CD14-positive monocyte (primary cell): Measurements from ENCODE around the gene PPP1R13B. TPM values are rescaled to one million over a fixed set of nuclear protein-coding genes. Genes with fewer than 3 reads are reported as not detected.

ENCODE experiments used
- DNase-seq, 3 donors: peaks; one replicate each; pipeline ENCODE4 v3.0.0-alpha.2; 2011 to 2022
- H2AFZ ChIP-seq: 2 replicates; pipeline ENCODE4 v1.6.0; 2012; ENCODE audit warnings: mild to moderate bottlenecking, low read depth, low read length, inconsistent platforms; ENCODE audit not compliant: insufficient read depth, poor library complexity, severe bottlenecking
- H3K27ac ChIP-seq, 2 donors: 1 replicate in 1 of 2; 2 replicates in 1 of 2; pipeline ENCODE4 v1.5.1; 2012 to 2013; ENCODE audit warnings: low read length in 2 of 2, control low read depth in 1 of 2, inconsistent platforms in 1 of 2, low read depth in 1 of 2, mild to moderate bottlenecking in 1 of 2
- H3K27me3 ChIP-seq, 2 donors: one replicate each; pipeline versions ENCODE4 v1.6.0 to v1.6.1; 2011 to 2013; ENCODE audit warnings: low read length in 2 of 2; ENCODE audit not compliant: control insufficient read depth in 2 of 2, insufficient read depth in 2 of 2
- H3K36me3 ChIP-seq, 2 donors: replicated peaks in 1 of 2; 1 replicate in 1 of 2; 2 replicates in 1 of 2; pipeline versions ENCODE4 v1.5.1 to v1.6.1; 2012 to 2013; ENCODE audit warnings: low read length in 2 of 2, control low read depth in 1 of 2, inconsistent platforms in 1 of 2, mild to moderate bottlenecking in 1 of 2; ENCODE audit not compliant: insufficient read depth in 2 of 2, control insufficient read depth in 1 of 2
- H3K4me1 ChIP-seq, 2 donors: 1 replicate in 1 of 2; 2 replicates in 1 of 2; pipeline versions ENCODE4 v1.5.1 to v1.6.1; 2012 to 2013; ENCODE audit warnings: low read length in 2 of 2, control low read depth in 1 of 2, inconsistent platforms in 1 of 2, mild to moderate bottlenecking in 1 of 2, moderate library complexity in 1 of 2; ENCODE audit not compliant: insufficient read depth in 2 of 2, control insufficient read depth in 1 of 2
- H3K4me2 ChIP-seq: replicated peaks from 2 replicates; pipeline ENCODE3; 2012; ENCODE audit warnings: low read length, moderate library complexity, mild to moderate bottlenecking; ENCODE audit not compliant: poor library complexity, severe bottlenecking; ENCODE audit errors: extremely low read depth
- H3K4me3 ChIP-seq, 3 experiments: fragments of 200-600 bp in 1 of 3; sonication (generic) in 1 of 3; replicated peaks in 1 of 3; 1 replicate in 2 of 3; 2 replicates in 1 of 3; pipeline ENCODE4 v1.5.1; 2011 to 2013; ENCODE audit warnings: low read length in 3 of 3, mild to moderate bottlenecking in 3 of 3, control low read depth in 2 of 3, low read depth in 2 of 3, inconsistent platforms in 1 of 3, moderate library complexity in 1 of 3
- H3K79me2 ChIP-seq: 2 replicates; pipeline ENCODE4 v1.6.0; 2012; ENCODE audit warnings: mild to moderate bottlenecking, control low read depth, inconsistent platforms, low read length, moderate library complexity; ENCODE audit not compliant: insufficient read depth
- H3K9ac ChIP-seq: 2 replicates; pipeline ENCODE4 v1.6.0; 2017; ENCODE audit warnings: low read length, mild to moderate bottlenecking; ENCODE audit not compliant: insufficient read depth, poor library complexity, severe bottlenecking
- H3K9me3 ChIP-seq, 2 donors: replicated peaks in 1 of 2; 1 replicate in 1 of 2; 2 replicates in 1 of 2; pipeline versions ENCODE4 v1.5.1 to v1.6.1; 2012 to 2013; ENCODE audit warnings: low read length in 2 of 2, control low read depth in 1 of 2; ENCODE audit not compliant: control insufficient read depth in 1 of 2, insufficient read depth in 1 of 2
- H4K20me1 ChIP-seq: 2 replicates; pipeline ENCODE4 v1.6.0; 2012; ENCODE audit warnings: mild to moderate bottlenecking, low read length, control low read depth, moderate library complexity; ENCODE audit not compliant: insufficient read depth
- H3K27ac Mint-ChIP-seq, 7 donors: one replicate each; pipeline ENCODE4 v1.8.0; 2020; ENCODE audit warnings: mild to moderate bottlenecking in 7 of 7, mixed read lengths in 7 of 7, moderate library complexity in 6 of 7, inconsistent platforms in 2 of 7
- H3K27me3 Mint-ChIP-seq, 3 donors: one replicate each; pipeline ENCODE4 v1.8.0; 2021 to 2022; ENCODE audit warnings: low read depth in 3 of 3, mild to moderate bottlenecking in 3 of 3, mixed read lengths in 3 of 3, moderate library complexity in 3 of 3, inconsistent platforms in 1 of 3
- H3K36me3 Mint-ChIP-seq, 2 donors: one replicate each; pipeline ENCODE4 v1.8.0; 2020; ENCODE audit warnings: mixed read lengths in 2 of 2, inconsistent platforms in 1 of 2, mild to moderate bottlenecking in 1 of 2
- H3K4me1 Mint-ChIP-seq: one replicate; pipeline ENCODE4 v1.8.0; 2020; ENCODE audit warnings: mild to moderate bottlenecking, mixed read lengths
- H3K4me3 Mint-ChIP-seq, 2 donors: one replicate each; pipeline ENCODE4 v1.8.0; 2020; ENCODE audit warnings: mild to moderate bottlenecking in 2 of 2, mixed read lengths in 2 of 2, moderate library complexity in 1 of 2
- H3K9me3 Mint-ChIP-seq, 7 donors: one replicate each; pipeline ENCODE4 v1.8.0; 2020 to 2022; ENCODE audit warnings: mixed read lengths in 7 of 7, mild to moderate bottlenecking in 6 of 7, moderate library complexity in 6 of 7, inconsistent platforms in 2 of 7
- CTCF ChIP-seq: fragments of 200-600 bp; IDR thresholded peaks from one replicate; pipeline ENCODE4 v1.8.0; 2022; ENCODE audit warnings: antibody characterized with exemption, mild to moderate bottlenecking
- WGBS: methylation state at CpG from one replicate; pipeline ENCODE4 v1.1.5; 2013; ENCODE audit warnings: missing lambda C conversion rate; ENCODE audit not compliant: insufficient coverage; 5-methylcytosine and 5-hydroxymethylcytosine counted together
- intact Hi-C, 2 donors: fragments of 100-400 bp; cut with micrococcal nuclease; formaldehyde crosslinking; loops; one replicate each; pipeline versions ENCODE4 v1.15.0 to v1.15.1; 2023
- polyA plus RNA-seq, 3 donors: library from polyadenylated mRNA; depleted of rRNA in 1 of 3; unstranded in 2 of 3; stranded (reverse) in 1 of 3; fragments of 300-500 nt in 2 of 3; fragments of >200 nt in 1 of 3; fragmentation: Illumina TruSeq in 2 of 3; gene quantifications; 1 replicate in 2 of 3; 2 replicates in 1 of 3; pipeline ENCODE4 v1.2.3, GENCODE V29; 2012 to 2021

The PPP1R13B gene
- polyA plus RNA-seq, 3 donors = 0.48 to 1.1 (median 0.99) TPM

- Histone ChIP-seq H3K36me3 (peaks cover 0 to 4% of the 10 kb centered on the region in 2 donors), H3K9ac (no peak overlapping the region), H3K27ac (no peak overlapping the region), H3K4me3 (no peak overlapping the region), H3K79me2 (peaks cover 32% of the 10 kb centered on the region), H3K4me1 (peaks cover 10 to 15% of the 10 kb centered on the region in 2 donors), H3K9me3 (no peaks in the 10 kb centered on the region), H2AFZ (no peak overlapping the region), H3K27me3 (no peaks in the 10 kb centered on the region), H3K4me2 (no peak overlapping the region), H4K20me1 (peaks cover 52% of the 10 kb centered on the region)
- intact Hi-C loops = loop anchor here in 1 of 2 donors (5.0 kb wide), 1 partner anchor 92 kb away; the partner anchor contains the start of gene KLC1
- no peak for TF ChIP-seq CTCF
- Mint-ChIP-seq H3K9me3 (no peaks in the 10 kb centered on the region), H3K36me3 (peaks cover 12 to 15% of the 10 kb centered on the region in 2 donors), H3K4me1 (peaks cover 15% of the 10 kb centered on the region), H3K27me3 (peaks cover 0 to 2% (median 0%) of the 10 kb centered on the region in 3 donors), H3K4me3 (no peak overlapping the region), H3K27ac (no peak overlapping the region)
- DNase-seq = no peak
- 96% methylated on average over 6 of the region's 8 CpGs for WGBS
These were observed 127.6 kb downstream of the PPP1R13B start for GRCh38 chr14:103719751-103720150.

- Histone ChIP-seq H3K4me3 (no peak overlapping the region), H3K27me3 (no peaks in the 10 kb centered on the region), H3K4me2 (no peak overlapping the region), H2AFZ (no peak overlapping the region), H4K20me1 (peaks cover 57% of the 10 kb centered on the region), H3K27ac (no peak overlapping the region), H3K4me1 (peaks cover 16 to 26% of the 10 kb centered on the region in 2 donors), H3K9me3 (no peaks in the 10 kb centered on the region), H3K36me3 (no peaks in the 10 kb centered on the region), H3K9ac (no peak overlapping the region), H3K79me2 (peaks cover 42% of the 10 kb centered on the region)
- H3K4me3 Mint-ChIP-seq = no peak overlapping the region
- H3K9me3 Mint-ChIP-seq = no peaks in the 10 kb centered on the region
- peaks cover 0 to 2% (median 0%) of the 10 kb centered on the region in 3 donors for H3K27me3 Mint-ChIP-seq
- H3K27ac Mint-ChIP-seq = no peak overlapping the region
- no peak for DNase-seq
- no peak for TF ChIP-seq CTCF
- peaks cover 12 to 15% of the 10 kb centered on the region in 2 donors for H3K36me3 Mint-ChIP-seq
- peaks cover 26% of the 10 kb centered on the region for H3K4me1 Mint-ChIP-seq
- intact Hi-C loops = loop anchor here in 1 of 2 donors (5.0 kb wide), 1 partner anchor 91 kb away; the partner anchor contains the start of gene KLC1
- 77% methylated on average over 13 of the region's 16 CpGs for WGBS
These were observed 128.8 kb downstream of the PPP1R13B start for GRCh38 chr14:103718572-103718971.
